Neural progenitor cell (in vitro differentiated cells): ENCODE measurements around the gene GALNT13.

Experiments
- EZH2 ChIP-seq: fragments of 200-600 bp; sonication (generic); IDR thresholded peaks from 2 replicates; pipeline ENCODE4 v1.6.1; 2017; ENCODE audit warnings: antibody characterized with exemption, mild to moderate bottlenecking, moderate library complexity
- EZH2phosphoT487 ChIP-seq: fragments of 200-600 bp; sonication (generic); IDR thresholded peaks from 2 replicates; pipeline ENCODE4 v1.6.1; 2017; ENCODE audit warnings: antibody characterized with exemption
- TF ChIP-seq, protein P1 (sequence below): fragments of 200-600 bp; sonication (generic); IDR thresholded peaks from 2 replicates; pipeline ENCODE4 v1.5.1; 2017; ENCODE audit warnings: antibody characterized with exemption, mild to moderate bottlenecking

DNA sequence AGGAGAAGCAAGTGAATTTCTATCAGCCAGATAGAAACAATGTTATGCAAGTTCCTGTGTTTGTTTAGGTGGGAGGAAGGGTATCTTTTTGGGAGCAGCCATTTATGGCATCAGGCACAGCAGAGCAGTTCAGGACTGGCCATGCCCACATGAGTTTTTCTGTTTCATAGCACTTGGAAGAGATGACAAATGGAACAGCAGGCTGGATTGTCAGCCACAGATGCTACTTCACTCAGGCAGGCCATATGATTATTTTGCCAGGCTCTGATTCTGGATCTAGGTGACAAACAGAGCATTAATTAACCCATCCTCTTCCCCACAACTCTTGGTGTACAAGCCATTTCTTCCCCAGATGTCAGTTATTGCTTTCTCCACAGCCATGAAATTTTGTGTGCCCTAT, 63.8 kb downstream of the GALNT13 start:
- TF ChIP-seq, protein P1, sequence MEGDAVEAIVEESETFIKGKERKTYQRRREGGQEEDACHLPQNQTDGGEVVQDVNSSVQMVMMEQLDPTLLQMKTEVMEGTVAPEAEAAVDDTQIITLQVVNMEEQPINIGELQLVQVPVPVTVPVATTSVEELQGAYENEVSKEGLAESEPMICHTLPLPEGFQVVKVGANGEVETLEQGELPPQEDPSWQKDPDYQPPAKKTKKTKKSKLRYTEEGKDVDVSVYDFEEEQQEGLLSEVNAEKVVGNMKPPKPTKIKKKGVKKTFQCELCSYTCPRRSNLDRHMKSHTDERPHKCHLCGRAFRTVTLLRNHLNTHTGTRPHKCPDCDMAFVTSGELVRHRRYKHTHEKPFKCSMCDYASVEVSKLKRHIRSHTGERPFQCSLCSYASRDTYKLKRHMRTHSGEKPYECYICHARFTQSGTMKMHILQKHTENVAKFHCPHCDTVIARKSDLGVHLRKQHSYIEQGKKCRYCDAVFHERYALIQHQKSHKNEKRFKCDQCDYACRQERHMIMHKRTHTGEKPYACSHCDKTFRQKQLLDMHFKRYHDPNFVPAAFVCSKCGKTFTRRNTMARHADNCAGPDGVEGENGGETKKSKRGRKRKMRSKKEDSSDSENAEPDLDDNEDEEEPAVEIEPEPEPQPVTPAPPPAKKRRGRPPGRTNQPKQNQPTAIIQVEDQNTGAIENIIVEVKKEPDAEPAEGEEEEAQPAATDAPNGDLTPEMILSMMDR, result no peak
- no peak for TF ChIP-seq EZH2phosphoT487
- no peak for TF ChIP-seq EZH2
